Kidney capillary endothelial cell (primary cell): ENCODE results near the gene TMX4.
"Not testable (repeated sequence)": the region's sequence is repeated elsewhere in the genome, so short reads cannot be mapped to it uniquely, and the experiment has no call there.

Source experiments
- DNase-seq: peaks from one replicate; pipeline ENCODE4 v3.0.0-alpha.2; 2018; ENCODE audit warnings: low spot score

The TMX4 gene

DNA sequence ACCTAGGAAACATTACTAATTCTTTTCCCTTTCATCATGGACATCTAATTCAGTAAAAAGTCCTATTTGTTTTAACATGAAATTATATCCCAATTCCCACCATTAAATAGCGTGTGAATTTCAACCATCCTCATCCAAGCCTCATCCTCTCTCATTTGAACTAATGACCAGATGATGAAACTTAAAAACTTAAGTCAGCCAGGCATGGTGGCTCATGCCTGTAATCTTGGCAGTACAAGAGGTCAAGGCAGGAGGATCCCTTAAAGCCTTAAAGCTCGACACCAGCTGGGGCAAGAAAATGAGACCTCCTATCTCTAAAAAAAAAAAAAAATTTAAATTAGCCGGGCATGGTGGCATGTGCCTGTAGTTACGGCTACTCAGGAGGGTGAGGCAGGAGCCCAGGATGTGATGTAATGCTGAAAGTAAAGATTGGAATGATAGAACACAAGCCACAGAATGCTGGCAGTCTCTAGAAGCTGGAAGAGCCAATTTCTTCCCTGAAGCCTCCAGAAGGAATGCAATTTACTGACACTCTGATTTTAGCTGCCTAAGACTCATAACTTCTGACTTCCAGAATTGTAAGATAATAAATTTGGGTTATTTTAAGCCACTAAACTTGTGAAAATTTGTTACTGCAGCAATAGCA, 52.2 kb downstream of the TMX4 start:
- no peak for DNase-seq

DNA sequence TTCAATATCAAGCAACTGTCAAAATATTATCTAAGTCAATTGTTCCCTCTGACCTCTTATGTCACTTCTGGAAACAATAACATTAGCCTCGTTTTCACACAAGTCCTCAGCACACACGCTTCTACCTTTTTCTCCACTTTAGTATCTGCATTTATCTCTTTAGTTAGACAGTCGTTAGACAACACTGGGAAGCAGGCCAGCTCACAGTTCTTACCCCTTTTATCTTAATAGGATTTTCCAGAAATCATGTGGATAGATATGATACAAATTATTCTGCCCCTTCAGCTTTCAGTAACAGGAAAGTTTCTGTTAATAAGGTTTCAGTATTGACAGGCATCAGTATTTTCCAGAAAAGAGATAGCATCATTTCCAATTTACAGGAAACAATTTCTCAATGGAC, 53.4 kb downstream of the TMX4 start:
- DNase-seq, result no peak

DNA sequence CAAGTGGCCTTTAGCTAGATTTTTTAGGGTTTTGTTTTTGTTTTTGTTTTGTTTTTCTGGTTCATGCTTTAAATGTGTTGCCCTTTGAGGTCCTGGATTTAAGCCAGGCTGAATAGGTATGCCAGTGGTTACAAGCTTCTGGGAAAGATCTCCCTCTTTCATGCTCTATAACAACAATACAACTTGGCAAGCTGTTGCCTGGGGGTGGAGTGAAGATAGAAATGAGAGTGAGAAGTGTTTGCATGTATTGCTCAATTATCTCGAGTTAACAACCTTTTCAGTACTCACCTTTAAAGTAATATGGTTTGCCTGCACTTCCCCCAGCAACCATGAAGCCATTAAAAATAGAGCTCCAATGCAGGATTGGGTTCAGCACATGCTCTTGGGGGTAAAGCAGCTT, 60.1 kb downstream of the TMX4 start:
- no peak for DNase-seq

GRCh38 chr20:7956561-7956960, 63.0 kb downstream of the TMX4 start:
- not testable (repeated sequence) for DNase-seq

DNA sequence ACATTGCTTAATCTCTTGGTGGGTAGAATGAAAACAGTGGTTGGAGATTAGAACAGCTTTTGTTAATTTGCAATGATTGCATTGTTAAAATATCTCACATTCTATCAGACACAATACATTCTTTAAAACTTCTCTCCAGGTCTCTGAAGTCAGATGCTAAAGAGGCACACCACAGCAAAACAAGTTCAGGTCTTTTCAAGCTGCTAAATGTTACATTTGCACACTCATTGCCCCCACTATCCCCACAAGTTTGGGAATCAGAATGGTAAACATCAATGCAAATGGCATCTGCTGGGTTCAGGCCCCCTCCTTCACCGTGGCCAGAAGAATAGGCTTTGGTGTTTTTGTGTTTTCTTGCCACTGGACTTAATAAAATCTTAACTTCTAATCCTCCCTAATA, 69.2 kb downstream of the TMX4 start:
- DNase-seq, result no peak

DNA sequence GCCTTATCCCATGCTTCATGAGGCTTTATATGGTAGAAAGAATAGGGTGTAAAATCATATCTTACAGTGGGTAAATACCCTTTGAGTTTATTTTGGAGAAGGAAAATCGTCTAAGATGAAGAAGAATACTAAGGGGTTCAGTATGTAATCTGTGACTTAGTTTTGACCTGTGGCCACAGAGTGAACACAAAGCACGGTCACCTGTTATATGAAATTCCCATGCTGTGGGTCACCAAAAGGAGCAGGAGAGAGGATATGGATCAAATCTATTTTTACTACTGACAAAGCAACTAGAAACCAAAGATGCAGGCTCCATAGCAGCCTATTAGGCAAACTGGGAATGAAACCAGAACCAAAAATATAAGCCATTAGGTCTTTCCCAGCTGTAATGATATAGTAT, 75.7 kb downstream of the TMX4 start:
- no peak for DNase-seq

DNA sequence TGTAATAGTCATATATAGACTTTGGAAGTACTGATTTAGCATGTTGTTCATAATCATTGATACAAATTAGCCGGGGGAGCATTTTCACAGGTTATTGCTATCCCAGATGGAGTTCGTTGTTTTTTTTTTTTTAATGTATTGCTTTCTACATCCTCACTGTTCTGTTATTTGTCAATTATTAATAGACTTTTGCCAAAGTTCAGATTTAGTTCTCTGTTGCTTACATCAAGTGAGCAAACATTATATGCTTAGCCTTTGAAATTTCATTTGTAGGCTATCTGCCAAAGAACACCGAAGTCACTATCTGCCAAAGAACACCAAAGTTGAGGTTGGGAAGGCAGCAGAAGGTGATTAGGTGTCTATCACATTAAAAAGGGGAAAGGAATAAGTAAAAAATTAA, 79.2 kb downstream of the TMX4 start, which contains the start of gene HAO1:
Gene HAO1 (minus strand): TSS at position 118 of the 400 bp plus-strand sequence. CDS start 36 bp downstream, at position 82.
- no peak for DNase-seq

DNA sequence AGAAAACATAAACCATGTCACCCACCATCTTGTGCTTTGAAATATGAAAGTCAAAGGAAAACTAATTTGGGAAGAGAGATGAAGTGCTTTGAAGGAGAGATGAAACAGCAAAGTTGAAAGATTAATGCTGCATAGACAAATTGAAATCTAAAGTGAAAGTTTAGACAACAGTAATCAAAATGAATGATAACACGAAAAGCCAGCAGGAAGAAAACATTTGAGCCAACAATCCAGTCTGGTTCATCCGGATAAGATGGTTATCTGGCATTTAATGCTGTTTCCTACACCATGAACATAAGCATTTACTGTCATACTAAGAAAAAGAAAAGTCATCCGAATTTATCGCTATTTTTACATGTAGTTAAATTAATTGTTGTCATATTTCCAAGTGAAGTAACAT, 79.9 kb downstream of the TMX4 start:
- no peak for DNase-seq

- no peak for DNase-seq
Measured at GRCh38 chr20:7938058-7938457, 81.5 kb downstream of the TMX4 start.

DNA sequence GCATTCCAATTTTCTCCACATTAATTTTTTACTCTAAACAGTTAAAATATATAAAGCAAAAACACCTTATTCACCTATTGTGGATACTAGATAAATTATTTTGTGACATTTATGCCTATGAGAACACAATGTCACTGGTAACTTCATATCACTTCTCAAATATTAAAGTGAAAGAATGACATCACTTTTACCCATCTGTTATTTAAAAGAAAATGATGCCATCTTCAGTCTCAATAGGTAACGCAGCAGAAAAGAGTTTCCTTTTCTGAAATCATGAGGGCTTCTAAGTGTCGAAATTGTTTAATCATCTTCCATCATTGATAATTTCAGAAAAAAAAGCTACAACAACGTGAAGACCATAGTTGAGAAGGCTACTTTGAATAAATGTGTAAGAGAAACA, 82.2 kb downstream of the TMX4 start:
- DNase-seq, result no peak

- no peak for DNase-seq
Measured at GRCh38 chr20:7935027-7935551, 84.5 kb downstream of the TMX4 start.

- DNase-seq, result no peak
Measured at GRCh38 chr20:7933346-7933745, 86.2 kb downstream of the TMX4 start.

- no peak for DNase-seq
Measured at GRCh38 chr20:7930343-7930742, 89.2 kb downstream of the TMX4 start.
